Thyroid gland (tissue), 4 donors: Measurements from ENCODE around the gene SPSB4. TPM values are rescaled to one million over a fixed set of nuclear protein-coding genes. Genes with fewer than 3 reads are reported as not detected.

Experiments used
- total RNA-seq, 4 donors: library from RNA; depleted of rRNA; stranded (reverse); fragments of >200 nt; gene quantifications; one replicate each; pipeline ENCODE4 v1.2.3, GENCODE V29; 2016

SPSB4 gene
- total RNA-seq, 4 donors from 2014 or later = 1.2 TPM; not detected in 3

Other genes starting within 250 kb of the SPSB4 start
- gene SLC25A36, start 109.5 kb upstream of the SPSB4 start, total RNA-seq = 100 to 1,000 TPM; 102 to 226 (median 145) TPM
- 10 to 100 TPM in 2 of 4 donors, 1 to 10 TPM in 2; 7.1 to 13.4 (median 10.3) TPM for gene PXYLP1, start 180.5 kb downstream of the SPSB4 start, total RNA-seq